ENCODE measurements around the gene KRTAP10-3.

- TF ChIP-seq EZH2 (IDR thresholded peaks at IDR 0.05; ENCODE audit: insufficient read depth, low read length) (no peak), CTCF (IDR thresholded peaks at IDR 0.05; ENCODE audit: insufficient read depth, low read depth, low read length) (no peak)
Observed at GRCh38 chr21:44603109-44603875, 44.7 kb upstream of the KRTAP10-3 start.

Data from astrocyte (in vitro differentiated cells and primary cell).